Endothelial cell of umbilical vein (primary cell): ENCODE measurements around the gene CPLANE2.

Source experiments
- EZH2 ChIP-seq: IDR thresholded peaks from 2 replicates; pipeline ENCODE4 v1.6.1; 2012; ENCODE audit warnings: borderline replicate concordance, low read depth, mild to moderate bottlenecking, moderate library complexity, low read length, inconsistent platforms; ENCODE audit not compliant: severe bottlenecking
- FOS ChIP-seq: IDR thresholded peaks from 2 replicates; pipeline ENCODE4 v1.6.1; 2011; ENCODE audit warnings: mild to moderate bottlenecking, low read length, moderate library complexity, borderline replicate concordance; ENCODE audit not compliant: insufficient read depth
- MYC ChIP-seq: IDR thresholded peaks from one replicate; pipeline ENCODE4 v1.6.1; 2011; ENCODE audit warnings: mild to moderate bottlenecking, low read depth, low read length
- POLR2A ChIP-seq: IDR thresholded peaks from 2 replicates; pipeline ENCODE4 v1.6.1; 2012; ENCODE audit warnings: low read depth, mild to moderate bottlenecking, control low read depth, low read length
- POLR2AphosphoS5 ChIP-seq: IDR thresholded peaks from 2 replicates; pipeline ENCODE4 v1.6.1; 2012; ENCODE audit warnings: low read depth, mild to moderate bottlenecking, control low read depth, low read length, moderate library complexity; ENCODE audit not compliant: insufficient read depth
- TF ChIP-seq, protein P1 (sequence below), 2 donors: IDR thresholded peaks; 1 replicate in 1 of 2; 2 replicates in 1 of 2; pipeline ENCODE4 v1.5.1; 2011; ENCODE audit warnings: low read length in 2 of 2, mild to moderate bottlenecking in 2 of 2, moderate library complexity in 2 of 2, control low read depth in 1 of 2, inconsistent platforms in 1 of 2, low read depth in 1 of 2; ENCODE audit not compliant: insufficient read depth in 1 of 2; ENCODE audit errors: extremely low read depth in 1 of 2

DNA sequence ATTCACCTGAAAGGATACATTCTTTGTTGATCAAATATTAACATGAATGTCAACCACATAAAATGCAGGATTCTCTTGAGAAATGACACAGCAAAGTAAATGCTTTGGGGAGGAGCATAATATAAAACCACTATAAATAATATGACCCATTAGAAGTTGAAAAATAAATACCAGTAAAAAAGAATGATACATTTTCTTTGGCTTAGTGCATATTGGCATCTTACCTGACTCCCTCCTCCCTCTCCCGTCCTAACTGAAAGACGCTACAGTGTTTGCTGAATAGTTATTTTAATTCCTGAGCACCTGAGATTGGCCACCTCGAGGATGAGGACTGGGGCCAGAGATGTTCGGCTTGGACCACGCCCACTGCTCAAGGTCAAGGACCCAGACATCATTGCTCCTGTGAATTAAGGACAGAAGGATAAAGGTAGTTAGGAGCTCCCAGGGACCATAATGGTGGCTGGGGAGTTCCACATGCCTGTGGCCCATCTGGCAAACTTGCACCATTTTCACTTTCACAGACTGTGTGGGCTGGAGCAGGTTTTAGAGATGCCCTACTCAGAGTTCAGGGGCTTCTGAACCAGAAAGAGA lies 16.4 kb upstream of the CPLANE2 start:
- TF ChIP-seq, protein P1, sequence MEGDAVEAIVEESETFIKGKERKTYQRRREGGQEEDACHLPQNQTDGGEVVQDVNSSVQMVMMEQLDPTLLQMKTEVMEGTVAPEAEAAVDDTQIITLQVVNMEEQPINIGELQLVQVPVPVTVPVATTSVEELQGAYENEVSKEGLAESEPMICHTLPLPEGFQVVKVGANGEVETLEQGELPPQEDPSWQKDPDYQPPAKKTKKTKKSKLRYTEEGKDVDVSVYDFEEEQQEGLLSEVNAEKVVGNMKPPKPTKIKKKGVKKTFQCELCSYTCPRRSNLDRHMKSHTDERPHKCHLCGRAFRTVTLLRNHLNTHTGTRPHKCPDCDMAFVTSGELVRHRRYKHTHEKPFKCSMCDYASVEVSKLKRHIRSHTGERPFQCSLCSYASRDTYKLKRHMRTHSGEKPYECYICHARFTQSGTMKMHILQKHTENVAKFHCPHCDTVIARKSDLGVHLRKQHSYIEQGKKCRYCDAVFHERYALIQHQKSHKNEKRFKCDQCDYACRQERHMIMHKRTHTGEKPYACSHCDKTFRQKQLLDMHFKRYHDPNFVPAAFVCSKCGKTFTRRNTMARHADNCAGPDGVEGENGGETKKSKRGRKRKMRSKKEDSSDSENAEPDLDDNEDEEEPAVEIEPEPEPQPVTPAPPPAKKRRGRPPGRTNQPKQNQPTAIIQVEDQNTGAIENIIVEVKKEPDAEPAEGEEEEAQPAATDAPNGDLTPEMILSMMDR (IDR thresholded peaks at IDR 0.05; ENCODE audit: extremely low read depth in 1 of 2, insufficient read depth in 1 of 2, low read depth in 1 of 2, low read length in 2 of 2) = no peak
- TF ChIP-seq EZH2 (no peak), POLR2AphosphoS5 (no peak), POLR2A (no peak), MYC (no peak), FOS (no peak)
